GM21723 (cell line): ENCODE data around the gene PPP1R16B.
A peak's percentile ranks its signal among the peaks of the same experiment; 100 is the strongest.
"Not testable (repeated sequence)": the region's sequence is repeated elsewhere in the genome, so short reads cannot be mapped to it uniquely, and the experiment has no call there.

Experiments used
- ATAC-seq: cut with Tn5 transposase; IDR thresholded peaks from one replicate; pipeline ENCODE4 v1.9.1; 2021; ENCODE audit warnings: mild to moderate bottlenecking, moderate library complexity; ENCODE audit not compliant: unreplicated experiment

Gene PPP1R16B

GRCh38 chr20:38791291-38791690, 14.2 kb upstream of the PPP1R16B start:
- ATAC-seq: no peak

- ATAC-seq: no peak
These were observed 13.6 kb upstream of the PPP1R16B start for GRCh38 chr20:38791940-38792339.

- ATAC-seq: not testable (repeated sequence)
These were observed 11.4 kb upstream of the PPP1R16B start for GRCh38 chr20:38794057-38794456.

GRCh38 chr20:38798266-38798665, 7.2 kb upstream of the PPP1R16B start:
- no peak for ATAC-seq

- ATAC-seq: no peak
These were observed 6.3 kb upstream of the PPP1R16B start for GRCh38 chr20:38799203-38799602.

GRCh38 chr20:38800882-38801281, 4.6 kb upstream of the PPP1R16B start:
- no peak for ATAC-seq

- ATAC-seq: no peak
These were observed 1.3 kb upstream of the PPP1R16B start for GRCh38 chr20:38804221-38804620.

- ATAC-seq: peak; percentile 41
These were observed 605 bp upstream of the PPP1R16B start for GRCh38 chr20:38804682-38805501.

- ATAC-seq: no peak
These were observed 709 bp downstream of the PPP1R16B start for GRCh38 chr20:38805958-38806854.

- peak; percentile 34 for ATAC-seq
These were observed 1.6 kb downstream of the PPP1R16B start for GRCh38 chr20:38806855-38807655.

GRCh38 chr20:38809942-38810341, 4.4 kb downstream of the PPP1R16B start:
- ATAC-seq: no peak

GRCh38 chr20:38810926-38811630, 5.6 kb downstream of the PPP1R16B start:
- ATAC-seq: no peak

GRCh38 chr20:38811769-38812168, 6.3 kb downstream of the PPP1R16B start:
- no peak for ATAC-seq

GRCh38 chr20:38812182-38812581, 6.7 kb downstream of the PPP1R16B start:
- ATAC-seq: no peak

GRCh38 chr20:38812709-38813573, 7.4 kb downstream of the PPP1R16B start:
- no peak for ATAC-seq

GRCh38 chr20:38813574-38813962, 8.1 kb downstream of the PPP1R16B start:
- not testable (repeated sequence) for ATAC-seq

- ATAC-seq: no peak
These were observed 9.9 kb downstream of the PPP1R16B start for GRCh38 chr20:38815446-38815845.

- no peak for ATAC-seq
These were observed 12.9 kb downstream of the PPP1R16B start for GRCh38 chr20:38818113-38819065.
